ENCODE measurements around the gene CDC42BPA. TPM values are rescaled to one million over a fixed set of nuclear protein-coding genes. Genes with fewer than 3 reads are reported as not detected.

The CDC42BPA gene
- total RNA-seq, 2 donors from 2014 or later = 26.4 to 36.6 TPM

DNA sequence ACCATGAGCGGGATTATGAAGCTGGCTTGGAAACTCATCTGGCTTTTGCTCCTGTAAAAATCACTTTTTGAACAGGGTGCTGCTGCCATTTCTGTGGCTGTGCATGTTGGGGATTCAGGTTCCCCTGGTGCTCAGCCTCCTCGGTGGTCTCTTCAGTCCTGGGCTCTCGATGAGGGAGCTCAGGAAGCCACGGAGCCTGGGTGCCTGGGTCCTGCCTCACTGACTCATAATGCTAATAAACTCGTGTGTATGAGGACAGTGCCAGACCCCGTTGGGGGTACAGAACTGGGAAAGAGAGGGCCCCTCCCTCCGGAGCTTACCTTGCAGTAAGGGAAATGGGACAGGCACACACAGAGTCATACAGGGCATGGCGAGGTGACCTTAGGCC is 372.4 kb downstream of the CDC42BPA start:
- Histone ChIP-seq H3K4me3 (no peak overlapping the region), H3K36me3 (no peaks in the 10 kb centered on the region), H3K27ac (peak overlapping the region; percentile 74), H3K27me3 (no peaks in the 10 kb centered on the region), H3K4me1 (peaks cover 38% of the 10 kb centered on the region), H3K9me3 (no peaks in the 10 kb centered on the region), H3K9ac (ENCODE audit: low read depth in 2 of 2, low read length in 2 of 2) (peak overlapping the region in 1 of 2 donors; percentile 85)
- no peak for DNase-seq
- TF ChIP-seq, protein P1, sequence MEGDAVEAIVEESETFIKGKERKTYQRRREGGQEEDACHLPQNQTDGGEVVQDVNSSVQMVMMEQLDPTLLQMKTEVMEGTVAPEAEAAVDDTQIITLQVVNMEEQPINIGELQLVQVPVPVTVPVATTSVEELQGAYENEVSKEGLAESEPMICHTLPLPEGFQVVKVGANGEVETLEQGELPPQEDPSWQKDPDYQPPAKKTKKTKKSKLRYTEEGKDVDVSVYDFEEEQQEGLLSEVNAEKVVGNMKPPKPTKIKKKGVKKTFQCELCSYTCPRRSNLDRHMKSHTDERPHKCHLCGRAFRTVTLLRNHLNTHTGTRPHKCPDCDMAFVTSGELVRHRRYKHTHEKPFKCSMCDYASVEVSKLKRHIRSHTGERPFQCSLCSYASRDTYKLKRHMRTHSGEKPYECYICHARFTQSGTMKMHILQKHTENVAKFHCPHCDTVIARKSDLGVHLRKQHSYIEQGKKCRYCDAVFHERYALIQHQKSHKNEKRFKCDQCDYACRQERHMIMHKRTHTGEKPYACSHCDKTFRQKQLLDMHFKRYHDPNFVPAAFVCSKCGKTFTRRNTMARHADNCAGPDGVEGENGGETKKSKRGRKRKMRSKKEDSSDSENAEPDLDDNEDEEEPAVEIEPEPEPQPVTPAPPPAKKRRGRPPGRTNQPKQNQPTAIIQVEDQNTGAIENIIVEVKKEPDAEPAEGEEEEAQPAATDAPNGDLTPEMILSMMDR (IDR thresholded peaks at IDR 0.05) = no peak
- intact Hi-C loops (cut with DNase I) = loop anchor here (5.0 kb wide), 1 partner anchor 41 kb away; no protein-coding TSS in a partner anchor

DNA sequence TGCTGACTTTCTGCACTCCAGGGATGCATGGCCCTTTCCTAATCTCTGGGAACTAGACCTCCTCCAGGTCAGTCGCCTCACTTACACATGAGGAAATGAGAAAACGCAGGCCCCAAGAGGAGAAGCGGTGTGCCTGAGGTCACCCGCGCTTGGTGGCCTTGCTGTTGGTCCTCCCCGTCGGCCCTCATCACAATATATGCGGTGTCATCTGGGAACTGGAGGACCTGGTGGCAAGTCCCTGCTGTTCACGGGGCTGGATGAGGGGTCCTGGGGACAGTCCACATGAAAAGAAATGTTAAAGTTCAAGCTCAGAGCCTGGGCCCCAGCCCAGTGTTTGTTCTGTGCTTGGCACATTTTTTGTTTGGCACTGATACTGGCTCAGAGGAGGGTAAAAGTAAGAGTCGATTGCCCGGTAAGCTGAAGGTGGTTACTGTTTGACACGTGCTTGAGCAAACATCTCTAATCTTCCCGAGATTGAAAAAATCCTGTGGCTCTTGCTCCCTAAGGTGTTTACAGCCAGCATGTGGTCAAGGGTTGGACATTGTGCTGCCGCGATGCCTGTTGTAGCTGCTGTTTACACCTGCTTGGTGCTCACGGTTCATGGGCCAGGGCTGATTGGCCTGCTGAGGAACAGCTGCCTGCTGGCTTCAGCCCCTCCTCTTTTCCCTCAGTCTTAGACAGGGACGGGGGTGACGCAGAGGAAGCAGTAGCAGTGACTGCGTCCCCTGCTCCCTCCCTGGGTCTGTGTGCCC is 373.0 kb downstream of the CDC42BPA start:
- intact Hi-C loops (cut with DNase I) = loop anchor here (5.0 kb wide), 1 partner anchor 42 kb away; no protein-coding TSS in a partner anchor
- TF ChIP-seq, protein P1 (IDR thresholded peaks at IDR 0.05) = no peak
- Histone ChIP-seq H3K27me3 (no peaks in the 10 kb centered on the region), H3K36me3 (no peaks in the 10 kb centered on the region), H3K4me1 (peaks cover 38% of the 10 kb centered on the region), H3K9ac (ENCODE audit: low read depth in 2 of 2, low read length in 2 of 2) (peak overlapping the region in 1 of 2 donors; percentile 85), H3K9me3 (no peaks in the 10 kb centered on the region), H3K27ac (peak overlapping the region; percentile 74), H3K4me3 (no peak overlapping the region)
- DNase-seq = peak; percentile 85

DNA sequence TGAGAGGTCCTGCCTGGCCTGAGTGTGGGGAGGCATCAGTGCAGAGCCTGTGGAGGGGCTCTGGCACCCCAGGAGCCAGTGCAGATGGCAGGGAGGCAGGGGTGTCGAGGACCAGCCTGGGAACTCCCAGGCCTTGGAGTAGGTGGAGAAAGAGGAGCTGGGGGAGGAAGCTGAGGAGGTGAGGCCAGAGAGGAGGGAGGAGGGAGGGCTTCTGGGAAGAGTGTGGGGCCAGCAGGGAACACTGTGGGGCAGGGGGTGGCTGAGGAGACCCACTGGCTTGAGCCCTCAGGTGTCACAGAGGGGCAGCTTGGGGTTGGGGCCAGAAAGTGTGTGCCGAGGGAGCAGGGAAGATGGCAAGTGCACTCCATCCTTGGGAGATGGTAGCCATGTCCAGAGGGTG is 374.4 kb downstream of the CDC42BPA start:
- Histone ChIP-seq H3K4me1 (peaks cover 38% of the 10 kb centered on the region), H3K27ac (peak overlapping the region; percentile 74), H3K9me3 (no peaks in the 10 kb centered on the region), H3K36me3 (no peaks in the 10 kb centered on the region), H3K9ac (ENCODE audit: low read depth in 2 of 2, low read length in 2 of 2) (peak overlapping the region in 1 of 2 donors; percentile 85), H3K27me3 (no peaks in the 10 kb centered on the region), H3K4me3 (no peak overlapping the region)
- no peak for DNase-seq
- TF ChIP-seq, protein P1 (IDR thresholded peaks at IDR 0.05) = no peak
- intact Hi-C loops (cut with DNase I) = no loop called here

GRCh38 chr1:226943156-226943555 is 375.1 kb downstream of the CDC42BPA start:
- Histone ChIP-seq H3K27me3 (no peaks in the 10 kb centered on the region), H3K27ac (no peak overlapping the region), H3K9ac (ENCODE audit: low read depth in 2 of 2, low read length in 2 of 2) (no peak overlapping the region), H3K9me3 (no peaks in the 10 kb centered on the region), H3K4me1 (peaks cover 38% of the 10 kb centered on the region), H3K36me3 (no peaks in the 10 kb centered on the region), H3K4me3 (no peak overlapping the region)
- TF ChIP-seq, protein P1 (IDR thresholded peaks at IDR 0.05) = no peak
- no peak for DNase-seq
- intact Hi-C loops (cut with DNase I) = no loop called here

GRCh38 chr1:226942392-226942791 is 375.9 kb downstream of the CDC42BPA start:
- Histone ChIP-seq H3K9me3 (no peaks in the 10 kb centered on the region), H3K36me3 (no peaks in the 10 kb centered on the region), H3K4me3 (no peak overlapping the region), H3K4me1 (peaks cover 38% of the 10 kb centered on the region), H3K9ac (ENCODE audit: low read depth in 2 of 2, low read length in 2 of 2) (no peak overlapping the region), H3K27ac (no peak overlapping the region), H3K27me3 (no peaks in the 10 kb centered on the region)
- intact Hi-C loops (cut with DNase I) = no loop called here
- TF ChIP-seq, protein P1 (IDR thresholded peaks at IDR 0.05) = no peak
- no peak for DNase-seq

Data from colonic mucosa (tissue), 4 donors.